GM12801 (cell line): ENCODE data around the gene QSOX2.

ENCODE experiments used
- TF ChIP-seq, protein P1 (sequence below): IDR thresholded peaks from one replicate; pipeline ENCODE4 v1.5.1; 2011; ENCODE audit warnings: control low read depth; ENCODE audit not compliant: insufficient read length; ENCODE audit errors: extremely low read depth

The QSOX2 gene

DNA sequence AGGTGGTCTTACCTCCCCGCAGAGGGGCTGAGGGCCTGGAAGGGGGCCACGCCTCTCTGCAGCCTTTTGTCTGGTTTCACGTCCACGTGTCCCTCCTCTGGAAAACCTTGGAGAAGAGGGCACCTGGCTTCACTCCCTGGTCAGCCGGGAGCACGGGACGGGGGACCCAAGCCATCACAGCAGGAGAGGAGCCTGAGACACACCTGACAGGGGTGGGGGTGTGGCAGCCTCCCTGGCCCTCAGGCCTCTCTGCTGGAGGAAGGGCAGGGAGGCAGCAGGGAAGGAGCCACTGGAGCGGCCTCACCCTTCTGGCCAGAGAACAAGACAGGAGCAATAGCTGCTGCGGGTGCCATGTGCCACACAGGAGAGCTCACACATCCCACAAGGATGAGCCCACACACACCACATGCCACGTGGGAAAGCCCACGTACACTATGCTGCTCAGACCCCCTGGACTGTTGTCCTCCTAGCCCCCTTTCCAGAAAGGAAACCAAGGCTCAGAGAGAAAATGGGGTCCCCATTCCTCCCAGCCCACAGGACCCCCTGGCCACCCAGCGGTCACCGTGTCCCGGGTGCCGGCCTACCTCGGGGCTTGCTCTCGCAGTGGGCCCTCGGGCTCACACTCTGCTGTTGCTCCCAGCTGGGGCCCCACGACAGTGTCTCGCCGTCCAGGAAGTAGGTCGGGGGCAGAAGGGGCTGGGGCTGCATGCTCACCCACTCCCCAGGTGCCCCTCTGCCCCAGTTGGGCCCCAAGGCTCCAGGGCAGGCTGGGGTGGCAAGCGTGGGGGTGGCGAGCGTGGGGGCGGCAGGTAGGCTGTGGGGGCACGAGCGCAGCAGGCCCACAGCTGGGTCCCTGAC lies 40.1 kb upstream of the QSOX2 start:
- TF ChIP-seq, protein P1, sequence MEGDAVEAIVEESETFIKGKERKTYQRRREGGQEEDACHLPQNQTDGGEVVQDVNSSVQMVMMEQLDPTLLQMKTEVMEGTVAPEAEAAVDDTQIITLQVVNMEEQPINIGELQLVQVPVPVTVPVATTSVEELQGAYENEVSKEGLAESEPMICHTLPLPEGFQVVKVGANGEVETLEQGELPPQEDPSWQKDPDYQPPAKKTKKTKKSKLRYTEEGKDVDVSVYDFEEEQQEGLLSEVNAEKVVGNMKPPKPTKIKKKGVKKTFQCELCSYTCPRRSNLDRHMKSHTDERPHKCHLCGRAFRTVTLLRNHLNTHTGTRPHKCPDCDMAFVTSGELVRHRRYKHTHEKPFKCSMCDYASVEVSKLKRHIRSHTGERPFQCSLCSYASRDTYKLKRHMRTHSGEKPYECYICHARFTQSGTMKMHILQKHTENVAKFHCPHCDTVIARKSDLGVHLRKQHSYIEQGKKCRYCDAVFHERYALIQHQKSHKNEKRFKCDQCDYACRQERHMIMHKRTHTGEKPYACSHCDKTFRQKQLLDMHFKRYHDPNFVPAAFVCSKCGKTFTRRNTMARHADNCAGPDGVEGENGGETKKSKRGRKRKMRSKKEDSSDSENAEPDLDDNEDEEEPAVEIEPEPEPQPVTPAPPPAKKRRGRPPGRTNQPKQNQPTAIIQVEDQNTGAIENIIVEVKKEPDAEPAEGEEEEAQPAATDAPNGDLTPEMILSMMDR, result no peak

DNA sequence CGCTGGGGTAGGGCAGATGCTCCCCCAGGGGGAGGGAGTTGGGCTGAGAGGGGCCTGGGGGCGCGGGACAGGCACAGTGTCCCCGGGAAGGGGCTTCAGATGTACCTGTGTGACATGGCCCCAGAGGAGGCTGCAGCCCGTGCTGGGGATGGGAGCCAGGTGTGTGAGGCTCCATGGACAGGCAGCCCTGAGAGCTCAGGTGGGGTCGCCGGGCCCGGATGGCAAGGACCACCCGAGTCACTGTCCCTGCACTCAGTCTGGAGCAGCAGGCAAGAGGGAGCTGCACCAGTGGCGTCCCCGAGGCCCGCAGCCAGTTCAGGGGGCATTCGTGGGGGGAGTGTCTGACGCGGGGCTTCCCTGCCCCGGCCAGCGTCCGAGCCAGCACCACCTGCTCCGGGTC lies 39.3 kb upstream of the QSOX2 start:
- TF ChIP-seq, protein P1, result no peak

DNA sequence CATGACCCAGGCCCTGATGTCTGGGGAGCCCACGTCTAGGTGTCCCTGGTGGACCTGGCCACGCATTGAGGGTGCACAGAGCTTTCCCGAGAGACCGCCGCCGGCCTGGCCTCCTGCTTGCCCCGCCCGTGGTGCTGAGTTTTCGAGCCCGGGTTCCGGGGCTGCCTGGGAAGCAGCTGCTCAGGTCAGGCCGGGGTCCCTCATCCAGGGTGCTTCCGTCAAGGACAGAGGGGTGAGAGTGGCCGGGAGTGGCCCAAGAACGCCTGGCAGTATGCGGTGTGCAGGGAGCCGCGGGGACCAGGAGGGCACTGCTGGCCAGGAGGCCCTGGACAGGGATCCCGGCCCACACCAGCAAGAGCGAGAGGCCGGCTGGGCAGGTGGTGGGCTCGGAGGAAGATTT lies 38.7 kb upstream of the QSOX2 start:
- TF ChIP-seq, protein P1, result no peak

DNA sequence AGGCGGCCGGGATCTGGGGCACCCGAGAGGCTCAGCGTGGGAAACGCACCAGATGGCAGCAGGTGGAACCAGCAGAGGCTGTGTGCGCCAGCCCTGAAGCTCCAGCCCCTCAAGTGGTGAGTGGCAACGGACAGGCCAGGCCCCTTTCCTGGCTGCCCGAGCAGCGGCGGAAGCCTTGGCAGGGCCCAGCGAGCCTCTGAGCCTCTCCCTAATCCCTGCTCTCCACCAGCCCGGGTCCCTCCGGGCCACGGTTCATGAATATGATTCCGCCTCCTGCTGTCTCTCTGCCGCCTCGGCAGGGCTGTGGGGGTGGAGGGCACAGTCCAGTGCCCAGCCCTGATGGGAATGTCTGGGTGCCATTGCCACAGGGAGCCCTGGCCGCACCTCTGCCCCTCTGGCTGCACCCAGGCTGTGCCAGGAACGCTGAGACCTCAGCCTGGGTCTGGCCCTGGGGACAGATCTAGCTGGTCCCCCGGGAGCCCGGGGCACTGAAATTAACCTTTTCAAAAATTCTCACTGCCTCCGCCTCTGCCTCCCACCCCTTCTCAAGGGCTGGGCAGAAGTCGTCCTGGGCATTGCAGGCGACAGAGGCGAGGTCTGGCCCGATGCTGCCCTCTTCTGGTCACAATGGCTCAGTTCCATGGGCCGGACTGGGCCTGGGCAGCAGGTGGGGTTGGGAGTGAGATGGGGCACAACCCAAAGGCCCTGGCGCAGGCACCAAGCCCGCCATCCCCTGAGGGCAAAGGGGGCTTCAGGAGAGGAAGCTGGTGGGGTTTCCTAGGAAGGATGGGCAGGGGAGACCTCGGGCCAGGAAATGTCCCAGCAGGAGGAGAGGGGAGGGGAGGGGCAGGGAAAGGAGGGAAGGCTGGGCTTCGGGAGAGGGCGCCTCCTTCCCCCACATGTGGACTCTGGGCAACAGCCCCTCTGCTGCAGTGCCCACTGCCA lies 38.0 kb upstream of the QSOX2 start:
- TF ChIP-seq, protein P1, result no peak

DNA sequence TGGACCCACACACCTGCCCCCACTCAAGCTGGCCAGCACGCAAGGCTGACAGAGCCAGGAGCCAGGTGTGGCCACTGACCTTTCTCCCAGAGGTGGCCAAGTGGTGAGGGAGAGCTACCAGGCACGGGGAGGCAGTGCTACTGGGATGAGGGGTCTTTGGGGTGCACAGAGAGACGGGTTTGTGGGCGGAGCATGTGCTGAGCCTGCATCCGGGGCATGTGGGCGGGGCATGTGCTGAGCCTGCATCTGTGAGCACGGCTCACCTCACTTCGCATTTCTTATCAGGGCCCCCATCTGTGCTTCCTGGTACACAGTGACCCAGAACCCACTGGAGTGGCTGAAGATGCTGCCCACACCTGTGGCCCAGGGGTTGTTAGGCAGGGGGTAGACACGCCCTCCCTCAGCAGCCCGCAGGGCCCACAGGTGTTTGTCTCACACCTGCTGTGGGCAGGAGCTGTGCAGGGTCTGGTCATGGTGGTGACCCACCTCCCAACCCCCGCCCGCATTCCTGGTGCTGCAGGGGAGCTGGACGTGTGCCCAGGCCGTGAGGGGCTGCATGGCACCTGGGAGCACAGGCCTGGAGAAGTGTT lies 36.8 kb upstream of the QSOX2 start:
- TF ChIP-seq, protein P1, result no peak

DNA sequence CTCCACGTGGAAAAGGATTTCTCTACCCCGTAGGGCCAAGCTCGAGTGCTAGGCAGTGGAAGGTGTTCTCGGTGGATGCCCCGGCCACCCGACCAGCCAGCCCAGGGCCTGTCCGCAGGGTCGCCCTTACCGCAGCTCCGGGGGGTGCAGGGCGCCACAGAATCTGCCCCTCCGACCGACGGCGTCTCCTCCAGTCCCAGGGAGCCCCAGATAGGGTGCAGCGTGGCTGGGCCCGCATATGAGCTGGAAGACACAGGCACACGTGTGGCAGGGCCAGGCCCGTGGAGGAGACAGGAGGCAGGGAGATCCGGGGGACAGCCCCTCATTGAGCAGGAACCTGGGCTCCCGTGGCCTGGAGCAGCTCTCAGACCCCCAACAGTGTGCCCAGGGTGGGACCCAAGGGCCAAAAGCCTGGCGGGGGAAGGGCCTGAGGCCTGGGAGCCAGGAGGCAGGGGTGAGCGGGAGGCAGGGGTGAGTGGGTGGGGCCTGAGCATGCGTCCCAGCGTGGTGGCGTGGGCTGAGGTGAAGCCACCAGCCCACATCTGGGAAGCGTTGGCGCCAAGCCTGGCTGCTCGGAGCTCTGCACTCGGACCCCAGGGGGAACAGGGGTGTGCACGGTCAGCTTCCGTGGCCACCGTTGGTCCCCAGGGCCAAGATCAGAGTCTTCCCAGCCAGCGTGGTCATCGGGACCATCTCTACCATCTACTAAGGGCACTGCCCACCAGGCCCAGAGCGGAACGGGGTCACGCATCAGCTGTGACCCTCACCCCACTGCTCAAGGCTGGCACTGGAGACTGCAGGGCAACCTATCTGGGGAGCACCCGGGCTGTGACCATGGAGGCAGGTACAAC lies 36.0 kb upstream of the QSOX2 start:
- TF ChIP-seq, protein P1, result no peak
